AG08396 (cell line): Measurements from ENCODE around the gene CEP128.
A peak's percentile ranks its signal among the peaks of the same experiment; 100 is the strongest.

Source experiments
- DNase-seq: peaks from one replicate; pipeline ENCODE4 v3.0.0; 2012; ENCODE audit warnings: low spot score, mixed read lengths

Gene CEP128

GRCh38 chr14:80664576-80664975 lies 277.0 kb downstream of the CEP128 start:
- DNase-seq, result peak; percentile 12

GRCh38 chr14:80663541-80663940 lies 278.0 kb downstream of the CEP128 start:
- no peak for DNase-seq

GRCh38 chr14:80659783-80660182 lies 281.8 kb downstream of the CEP128 start:
- DNase-seq, result no peak

GRCh38 chr14:80658733-80659132 lies 282.8 kb downstream of the CEP128 start:
- DNase-seq, result no peak

- DNase-seq, result no peak
Observed at GRCh38 chr14:80658155-80658554, 283.4 kb downstream of the CEP128 start.

- no peak for DNase-seq
Observed at GRCh38 chr14:80653956-80654355, 287.6 kb downstream of the CEP128 start.

GRCh38 chr14:80645667-80646413 lies 295.7 kb downstream of the CEP128 start:
- DNase-seq, result no peak

GRCh38 chr14:80644826-80645225 lies 296.7 kb downstream of the CEP128 start:
- DNase-seq, result no peak

- no peak for DNase-seq
Observed at GRCh38 chr14:80638620-80639515, 302.7 kb downstream of the CEP128 start.

- DNase-seq, result no peak
Observed at GRCh38 chr14:80637756-80638619, 303.6 kb downstream of the CEP128 start.

GRCh38 chr14:80636071-80636470 lies 305.5 kb downstream of the CEP128 start:
- DNase-seq, result no peak

GRCh38 chr14:80634106-80634758 lies 307.3 kb downstream of the CEP128 start:
- no peak for DNase-seq

GRCh38 chr14:80629606-80630005 lies 311.9 kb downstream of the CEP128 start:
- DNase-seq, result no peak

- DNase-seq, result no peak
Observed at GRCh38 chr14:80628547-80628946, 313.0 kb downstream of the CEP128 start.

GRCh38 chr14:80627745-80628144 lies 313.8 kb downstream of the CEP128 start:
- DNase-seq, result no peak

- DNase-seq, result no peak
Observed at GRCh38 chr14:80624581-80624980, 317.0 kb downstream of the CEP128 start.

- DNase-seq, result peak; percentile 16
Observed at GRCh38 chr14:80621701-80622100, 319.8 kb downstream of the CEP128 start.

GRCh38 chr14:80620434-80620833 lies 321.1 kb downstream of the CEP128 start:
- no peak for DNase-seq

- no peak for DNase-seq
Observed at GRCh38 chr14:80618751-80619329, 322.7 kb downstream of the CEP128 start.

- DNase-seq, result no peak
Observed at GRCh38 chr14:80615831-80616230, 325.7 kb downstream of the CEP128 start.

GRCh38 chr14:80609055-80609454 lies 332.5 kb downstream of the CEP128 start:
- no peak for DNase-seq
